Neutrophil (primary cell): Measurements from ENCODE around the gene PRDM16.
"Not testable (repeated sequence)": the region's sequence is repeated elsewhere in the genome, so short reads cannot be mapped to it uniquely, and the experiment has no call there.

Experiments
- H3K27ac ChIP-seq: fragments of 200-600 bp; sonication (generic); 2 replicates; pipeline ENCODE4 v1.5.1; 2016; ENCODE audit warnings: mild to moderate bottlenecking, moderate library complexity
- H3K27me3 ChIP-seq: fragments of 200-600 bp; sonication (generic); 2 replicates; pipeline ENCODE4 v1.6.0; 2016; ENCODE audit warnings: mild to moderate bottlenecking
- H3K36me3 ChIP-seq: fragments of 200-600 bp; sonication (generic); 2 replicates; pipeline ENCODE4 v1.5.1; 2017
- H3K4me1 ChIP-seq, 2 experiments: fragments of 200-600 bp in 1 of 2; sonication (generic) in 1 of 2; 1 replicate in 1 of 2; 2 replicates in 1 of 2; pipeline versions ENCODE4 v1.5.1 to v1.6.1; 2013 to 2016; ENCODE audit warnings: low read depth in 1 of 2, low read length in 1 of 2, mild to moderate bottlenecking in 1 of 2, moderate library complexity in 1 of 2; ENCODE audit not compliant: control insufficient read depth in 1 of 2, insufficient read depth in 1 of 2
- H3K4me3 ChIP-seq, 2 experiments: fragments of 200-600 bp in 1 of 2; sonication (generic) in 1 of 2; 1 replicate in 1 of 2; 2 replicates in 1 of 2; pipeline ENCODE4 v1.5.1; 2013 to 2016; ENCODE audit warnings: low read depth in 1 of 2, low read length in 1 of 2, mild to moderate bottlenecking in 1 of 2, moderate library complexity in 1 of 2
- H3K9me3 ChIP-seq: fragments of 200-600 bp; sonication (generic); 2 replicates; pipeline ENCODE4 v1.5.1; 2016
- CTCF ChIP-seq: fragments of 200-600 bp; sonication (generic); IDR thresholded peaks from 2 replicates; pipeline ENCODE4 v1.5.1; 2016; ENCODE audit warnings: antibody characterized with exemption

PRDM16 gene

GRCh38 chr1:3238703-3239278, 169.8 kb downstream of the PRDM16 start:
- Histone ChIP-seq H3K9me3 (no peaks in the 10 kb centered on the region), H3K27me3 (no peaks in the 10 kb centered on the region), H3K27ac (no peak overlapping the region)

GRCh38 chr1:3239991-3240390, 171.0 kb downstream of the PRDM16 start:
- not testable (repeated sequence) for H3K36me3 ChIP-seq, H3K27me3 ChIP-seq, H3K4me1 ChIP-seq, H3K9me3 ChIP-seq, H3K27ac ChIP-seq, H3K4me3 ChIP-seq

More at GRCh38 chr1:3238703-3239278, 169.8 kb downstream of the PRDM16 start:
- Histone ChIP-seq H3K4me3 (no peak overlapping the region), H3K4me1 (no peaks in the 10 kb centered on the region), H3K36me3 (no peaks in the 10 kb centered on the region)
- TF ChIP-seq CTCF = no peak

GRCh38 chr1:3240524-3241235, 171.7 kb downstream of the PRDM16 start:
- Histone ChIP-seq H3K27ac (no peak overlapping the region), H3K27me3 (peaks cover 5% of the 10 kb centered on the region), H3K4me1 (no peaks in the 10 kb centered on the region), H3K4me3 (no peak overlapping the region), H3K36me3 (no peaks in the 10 kb centered on the region), H3K9me3 (no peaks in the 10 kb centered on the region)
- no peak for TF ChIP-seq CTCF

- TF ChIP-seq CTCF = no peak
- Histone ChIP-seq H3K27me3 (peaks cover 7% of the 10 kb centered on the region), H3K9me3 (no peaks in the 10 kb centered on the region)
Measured at GRCh38 chr1:3241236-3241550, 172.2 kb downstream of the PRDM16 start.

GRCh38 chr1:3241673-3242407, 172.8 kb downstream of the PRDM16 start:
- no peak for TF ChIP-seq CTCF
- Histone ChIP-seq H3K4me1 (no peaks in the 10 kb centered on the region), H3K36me3 (no peaks in the 10 kb centered on the region), H3K4me3 (no peak overlapping the region), H3K9me3 (no peaks in the 10 kb centered on the region), H3K27ac (no peak overlapping the region), H3K27me3 (peaks cover 13% of the 10 kb centered on the region)

More at GRCh38 chr1:3241236-3241550, 172.2 kb downstream of the PRDM16 start:
- no peak overlapping the region for H3K27ac ChIP-seq
- no peak overlapping the region for H3K4me3 ChIP-seq
- no peaks in the 10 kb centered on the region for H3K4me1 ChIP-seq
- H3K36me3 ChIP-seq = no peaks in the 10 kb centered on the region
